Articular chondrocyte of knee joint (primary cell): ENCODE data around the gene COQ8B. TPM values are rescaled to one million over a fixed set of nuclear protein-coding genes. Genes with fewer than 3 reads are reported as not detected.

ENCODE experiments used
- small RNA-seq: library from RNA; depleted of rRNA; stranded (forward); fragments of <200 nt; gene quantifications from one replicate; pipeline ENCODE3, GENCODE V24; 2012
- total RNA-seq: library from RNA; depleted of rRNA; stranded (reverse); fragments of >200 nt; gene quantifications from 2 replicates; pipeline ENCODE4 v1.2.3, GENCODE V29; 2012

COQ8B gene
- 27.3 and 31.9 TPM in 2 replicates for total RNA-seq

GRCh38 chr19:40716482-40717324 is at the start of gene COQ8B, which contains the start of gene ITPKC:
COQ8B (minus strand) TSS chr19:40716886; CDS start chr19:40714632, 2,254 bp downstream.
ITPKC (plus strand) TSS chr19:40717112; CDS start chr19:40717136, 24 bp downstream.

DNA sequence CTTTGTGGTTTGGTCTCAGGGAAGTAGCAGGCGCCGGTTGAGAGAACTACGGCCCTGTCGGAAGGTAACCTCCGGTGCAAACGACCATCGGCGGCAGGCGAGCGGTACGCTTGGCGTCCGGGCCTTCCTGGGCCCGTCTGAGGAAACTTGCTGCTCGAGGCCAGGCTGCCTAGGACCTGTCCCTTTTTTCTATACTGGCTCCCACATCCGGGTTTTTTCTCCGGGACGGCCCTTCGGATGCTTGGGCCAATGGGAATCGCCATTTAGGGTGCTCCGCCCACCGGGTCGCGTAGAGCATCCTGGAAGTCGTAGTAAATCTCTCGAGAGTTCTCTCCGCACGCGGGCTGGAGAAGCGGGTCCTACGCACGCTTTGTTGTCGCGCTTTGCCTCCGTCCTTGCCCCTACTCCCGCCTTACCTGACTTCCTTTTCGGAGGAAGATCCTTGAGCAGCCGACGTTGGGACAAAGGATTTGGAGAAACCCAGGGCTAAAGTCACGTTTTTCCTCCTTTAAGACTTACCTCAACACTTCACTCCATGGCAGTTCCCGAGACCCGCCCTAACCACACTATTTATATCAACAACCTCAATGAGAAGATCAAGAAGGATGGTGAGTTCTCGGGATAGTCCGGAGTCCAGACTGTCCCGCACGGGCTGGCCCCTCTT is 34.3 kb upstream of the COQ8B start, which contains the start of gene SNRPA:
TSS of gene SNRPA (plus strand) at position 330 of the 664 bp plus-strand sequence. CDS start at position 536, 206 bp downstream.

DNA sequence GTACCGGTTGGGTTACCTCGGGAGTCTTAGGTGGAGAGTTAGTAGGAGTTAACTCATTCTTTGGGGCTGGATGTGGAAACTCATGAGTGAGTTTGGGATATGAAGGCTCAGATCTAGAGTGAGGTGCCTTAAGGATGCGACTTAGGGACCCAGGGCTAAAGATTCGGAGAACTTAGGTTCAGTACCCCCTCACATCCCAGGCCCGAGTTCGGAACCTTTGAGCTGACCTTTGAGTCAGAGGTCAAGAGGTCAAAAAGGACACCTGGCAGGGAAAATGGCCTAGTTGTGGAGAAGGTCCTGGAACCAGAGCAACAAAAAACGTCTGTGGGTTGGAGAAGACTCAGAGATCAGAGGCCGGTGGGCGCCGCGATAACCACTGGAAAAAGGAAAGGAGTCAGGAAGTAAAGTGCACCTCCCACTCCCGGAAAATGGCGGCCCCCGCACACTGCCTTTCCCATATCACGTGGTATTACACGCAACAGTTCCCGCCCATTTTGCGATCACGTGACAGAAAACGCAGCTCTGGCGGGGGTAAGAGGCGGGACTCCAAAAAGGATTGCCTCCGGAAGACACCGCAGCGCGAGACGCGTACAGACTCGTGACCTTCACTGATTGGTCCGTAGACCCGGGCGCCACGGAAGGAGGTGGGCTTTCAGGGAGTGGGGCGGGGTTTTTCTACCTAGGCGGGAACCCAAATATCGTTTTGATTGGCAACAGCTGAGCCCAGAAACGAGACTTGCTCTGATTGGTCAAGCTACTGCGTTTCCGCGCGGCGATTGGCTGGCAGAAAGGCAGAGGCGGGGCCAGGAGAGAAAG is 33.6 kb upstream of the COQ8B start, which contains the start of gene ACTMAP:
TSS of gene ACTMAP (minus strand) at position 420 of the 816 bp plus-strand sequence. CDS start 674 bp downstream, outside the sequence.

GRCh38 chr19:40690050-40690692 is 26.5 kb downstream of the COQ8B start, which contains the start of gene NUMBL:
NUMBL (minus strand) TSS chr19:40690651; CDS start chr19:40690483, 168 bp downstream.

Small RNAs within 50 kb of the gene (small RNA-seq; reads per million reads assigned to genes)
- not detected for gene RNU6-195P

Other genes starting within 250 kb of the COQ8B start
- 3.5 and 4.6 TPM in 2 replicates for gene SPTBN4, start 249.9 kb downstream of the COQ8B start, total RNA-seq
- gene SHKBP1, start 140.0 kb downstream of the COQ8B start, total RNA-seq = 23.4 and 24.2 TPM in 2 replicates
- gene LTBP4, start 115.5 kb downstream of the COQ8B start, total RNA-seq = 29.7 and 36.8 TPM in 2 replicates
- gene NUMBL, start 26.2 kb downstream of the COQ8B start, total RNA-seq = 29.7 and 33.2 TPM in 2 replicates
- gene ITPKC, start 226 bp upstream of the COQ8B start, total RNA-seq = 10.8 and 14.9 TPM in 2 replicates
- gene ACTMAP, start 33.6 kb upstream of the COQ8B start, total RNA-seq = 1.0 and 1.5 TPM in 2 replicates
- gene SNRPA, start 34.3 kb upstream of the COQ8B start, total RNA-seq = 21.1 and 30.8 TPM in 2 replicates
- gene MIA, start 58.6 kb upstream of the COQ8B start, total RNA-seq = 1.4 and 4.6 TPM in 2 replicates
- gene RAB4B, start 61.4 kb upstream of the COQ8B start, total RNA-seq = 7.4 and 7.7 TPM in 2 replicates
- 51.5 and 52.9 TPM in 2 replicates for gene EGLN2, start 82.3 kb upstream of the COQ8B start, total RNA-seq
- gene CYP2A6, start 133.6 kb upstream of the COQ8B start, total RNA-seq = 0.22 TPM in 1 of 2 replicates, not detected in the other
- gene CYP2A7, start 165.3 kb upstream of the COQ8B start, total RNA-seq = not detected in 2 replicates